SK-N-SH (cell line): ENCODE data around the gene GPATCH2L.

Experiments
- ELF1 ChIP-seq: IDR thresholded peaks from 2 replicates; pipeline ENCODE4 v1.4.0; 2012
- EZH2phosphoT487 ChIP-seq: fragments of 200-600 bp; sonication (generic); IDR thresholded peaks from 2 replicates; pipeline ENCODE4 v1.6.1; 2017; ENCODE audit warnings: low read depth, mixed run types, mild to moderate bottlenecking, antibody characterized with exemption, moderate library complexity, borderline replicate concordance
- POLR2AphosphoS5 ChIP-seq: IDR thresholded peaks from 2 replicates; pipeline ENCODE4 v1.6.1; 2012; ENCODE audit warnings: low read depth, low read length
- RAD21 ChIP-seq: IDR thresholded peaks from 2 replicates; pipeline ENCODE4 v1.6.1; 2012; ENCODE audit warnings: mild to moderate bottlenecking, low read length
- REST ChIP-seq: IDR thresholded peaks from 2 replicates; pipeline ENCODE4 v1.6.1; 2012; ENCODE audit warnings: mild to moderate bottlenecking, low read depth, low read length, moderate library complexity
- RXRA ChIP-seq: IDR thresholded peaks from 2 replicates; pipeline ENCODE4 v1.4.0; 2012; ENCODE audit warnings: low read depth, mild to moderate bottlenecking, borderline replicate concordance
- SIN3A ChIP-seq: IDR thresholded peaks from 2 replicates; pipeline ENCODE4 v1.6.1; 2012; ENCODE audit warnings: low read depth, mild to moderate bottlenecking, low read length, moderate library complexity, borderline replicate concordance
- TCF12 ChIP-seq: IDR thresholded peaks from 2 replicates; pipeline ENCODE4 v1.4.0; 2012
- YY1 ChIP-seq: IDR thresholded peaks from 2 replicates; pipeline ENCODE4 v1.4.0; 2012; ENCODE audit warnings: low read depth, mild to moderate bottlenecking
- TF ChIP-seq, protein P1 (sequence below): fragments of 200-600 bp; sonication (generic); IDR thresholded peaks from 2 replicates; pipeline ENCODE4 v1.6.1; 2017; ENCODE audit warnings: antibody characterized with exemption, mild to moderate bottlenecking, moderate library complexity

- TF ChIP-seq, protein P1, sequence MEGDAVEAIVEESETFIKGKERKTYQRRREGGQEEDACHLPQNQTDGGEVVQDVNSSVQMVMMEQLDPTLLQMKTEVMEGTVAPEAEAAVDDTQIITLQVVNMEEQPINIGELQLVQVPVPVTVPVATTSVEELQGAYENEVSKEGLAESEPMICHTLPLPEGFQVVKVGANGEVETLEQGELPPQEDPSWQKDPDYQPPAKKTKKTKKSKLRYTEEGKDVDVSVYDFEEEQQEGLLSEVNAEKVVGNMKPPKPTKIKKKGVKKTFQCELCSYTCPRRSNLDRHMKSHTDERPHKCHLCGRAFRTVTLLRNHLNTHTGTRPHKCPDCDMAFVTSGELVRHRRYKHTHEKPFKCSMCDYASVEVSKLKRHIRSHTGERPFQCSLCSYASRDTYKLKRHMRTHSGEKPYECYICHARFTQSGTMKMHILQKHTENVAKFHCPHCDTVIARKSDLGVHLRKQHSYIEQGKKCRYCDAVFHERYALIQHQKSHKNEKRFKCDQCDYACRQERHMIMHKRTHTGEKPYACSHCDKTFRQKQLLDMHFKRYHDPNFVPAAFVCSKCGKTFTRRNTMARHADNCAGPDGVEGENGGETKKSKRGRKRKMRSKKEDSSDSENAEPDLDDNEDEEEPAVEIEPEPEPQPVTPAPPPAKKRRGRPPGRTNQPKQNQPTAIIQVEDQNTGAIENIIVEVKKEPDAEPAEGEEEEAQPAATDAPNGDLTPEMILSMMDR, result no peak
- TF ChIP-seq POLR2AphosphoS5 (peak; percentile 92), REST (no peak), YY1 (0 out of 2 replicates have a peak, but pooled peaks have one; percentile 30), ELF1 (peak; percentile 54; the same call in 1 of the 2 replicates), RXRA (no peak), SIN3A (no peak; the same call in 1 of the 2 replicates), TCF12 (peak; percentile 13; the same call in 1 of the 2 replicates), EZH2phosphoT487 (no peak), RAD21 (no peak)
These were observed at the start of gene GPATCH2L for GRCh38 chr14:76151398-76152332.
